Muscle of back (tissue), 11 donors: ENCODE data around the gene CCDC137. TPM values are rescaled to one million over a fixed set of nuclear protein-coding genes. Genes with fewer than 3 reads are reported as not detected.

Experiments used
- DNase-seq, 3 donors: peaks; one replicate each; pipeline versions ENCODE4 v3.0.0 to v3.0.0-alpha.2; 2013
- polyA plus RNA-seq, 10 donors: library from polyadenylated mRNA; unstranded; fragments of 120-200 nt; gene quantifications; one replicate each; pipeline ENCODE4 v1.2.1, GENCODE V29; 2013; ENCODE audit not compliant: insufficient read length in 10 of 10

The CCDC137 gene
- polyA plus RNA-seq, 10 donors = 8.8 to 16.1 (median 12.5) TPM

GRCh38 chr17:81714412-81715106 lies 48.0 kb downstream of the CCDC137 start:
- no peak for DNase-seq

- DNase-seq = no peak
These were observed 48.8 kb downstream of the CCDC137 start for GRCh38 chr17:81715107-81715871.

- DNase-seq = no peak
These were observed 49.5 kb downstream of the CCDC137 start for GRCh38 chr17:81715872-81716673.

- no peak for DNase-seq
These were observed 50.1 kb downstream of the CCDC137 start for GRCh38 chr17:81716674-81716996.

GRCh38 chr17:81717049-81717765 lies 50.7 kb downstream of the CCDC137 start:
- DNase-seq = no peak

GRCh38 chr17:81717766-81718089 lies 51.2 kb downstream of the CCDC137 start:
- no peak for DNase-seq

- DNase-seq = no peak
These were observed 53.1 kb downstream of the CCDC137 start for GRCh38 chr17:81719410-81720266.

GRCh38 chr17:81720267-81721071 lies 53.9 kb downstream of the CCDC137 start:
- DNase-seq = no peak

GRCh38 chr17:81722184-81723120 lies 55.9 kb downstream of the CCDC137 start:
- no peak for DNase-seq

Other genes starting within 250 kb of the CCDC137 start
- gene ACTG1, start 153.9 kb upstream of the CCDC137 start, polyA plus RNA-seq = 1,000 to 10,000 TPM; 1,024 to 1,916 (median 1,349) TPM
- gene FSCN2, start 138.4 kb upstream of the CCDC137 start, polyA plus RNA-seq = 1 to 10 TPM; 1.6 to 3.8 (median 2.3) TPM
- 10 to 100 TPM; 12.9 to 23.7 (median 18.7) TPM for gene FAAP100, start 114.4 kb upstream of the CCDC137 start, polyA plus RNA-seq
- gene NPLOC4, start 29.6 kb upstream of the CCDC137 start, polyA plus RNA-seq = 10 to 100 TPM; 43.8 to 57.8 (median 50.6) TPM
- 1 to 10 TPM in 4 of 10 donors, under 1 TPM in 6; 0.49 to 1.4 (median 0.92) TPM for gene TSPAN10, start 29.5 kb upstream of the CCDC137 start, polyA plus RNA-seq
- 1 to 10 TPM; 2.5 to 5.0 (median 3.4) TPM for gene PDE6G, start 10.2 kb upstream of the CCDC137 start, polyA plus RNA-seq
- gene OXLD1, start 132 bp upstream of the CCDC137 start, polyA plus RNA-seq = 10 to 100 TPM in 4 of 10 donors, 1 to 10 TPM in 6; 6.0 to 15.8 (median 8.8) TPM
- 10 to 100 TPM; 23.4 to 34.1 (median 27.2) TPM for gene ARL16, start 17.1 kb downstream of the CCDC137 start, polyA plus RNA-seq
- 10 to 100 TPM; 41.5 to 61.6 (median 46.8) TPM for gene HGS, start 17.3 kb downstream of the CCDC137 start, polyA plus RNA-seq
- gene MRPL12, start 36.6 kb downstream of the CCDC137 start, polyA plus RNA-seq = 10 to 100 TPM; 44.5 to 62.6 (median 51.9) TPM
- 1 to 10 TPM; 1.7 to 4.9 (median 3.7) TPM for gene SLC25A10, start 45.5 kb downstream of the CCDC137 start, polyA plus RNA-seq
- gene GCGR, start 137.4 kb downstream of the CCDC137 start, polyA plus RNA-seq = under 1 TPM in 1 of 10 donors, not detected in 9; 0.10 TPM
- gene MCRIP1, start 166.6 kb downstream of the CCDC137 start, polyA plus RNA-seq = 100 to 1,000 TPM in 5 of 10 donors, 10 to 100 TPM in 5; 67.2 to 139 (median 102) TPM
- 10 to 100 TPM; 13.2 to 84.6 (median 36.4) TPM for gene PPP1R27, start 168.3 kb downstream of the CCDC137 start, polyA plus RNA-seq
- gene P4HB, start 193.8 kb downstream of the CCDC137 start, polyA plus RNA-seq = 100 to 1,000 TPM; 359 to 534 (median 424) TPM
- 100 to 1,000 TPM; 128 to 225 (median 163) TPM for gene ARHGDIA, start 204.6 kb downstream of the CCDC137 start, polyA plus RNA-seq
- 10 to 100 TPM; 49.7 to 81.7 (median 60.7) TPM for gene ALYREF, start 224.8 kb downstream of the CCDC137 start, polyA plus RNA-seq
- 100 to 1,000 TPM in 4 of 10 donors, 10 to 100 TPM in 6; 77.7 to 136 (median 93.3) TPM for gene ANAPC11, start 225.0 kb downstream of the CCDC137 start, polyA plus RNA-seq
- 1 to 10 TPM in 2 of 10 donors, under 1 TPM in 5, not detected in 3; 0.13 to 1.2 (median 0.64) TPM for gene NPB, start 235.5 kb downstream of the CCDC137 start, polyA plus RNA-seq
- gene PCYT2, start 244.7 kb downstream of the CCDC137 start, polyA plus RNA-seq = 10 to 100 TPM in 6 of 10 donors, 1 to 10 TPM in 4; 7.9 to 14.0 (median 10.2) TPM